ENCODE results near the gene SYNCRIP. TPM values are rescaled to one million over a fixed set of nuclear protein-coding genes. Genes with fewer than 3 reads are reported as not detected.
A peak's percentile ranks its signal among the peaks of the same experiment; 100 is the strongest.

The SYNCRIP gene
- total and polyA plus RNA-seq, 2 donors (not counting 1 experiment from before 2014, with no cell fraction given): 7.9 to 88.5 TPM

GRCh38 chr6:85670573-85670972, 27.9 kb upstream of the SYNCRIP start:
- Histone ChIP-seq H3K27me3 (replicated peaks in 1 of 4; ENCODE audit: control extremely low read depth in 1 of 4, control insufficient read depth in 3 of 4, insufficient read depth in 4 of 4, low read length in 3 of 4) (no peaks in the 10 kb centered on the region), H3K9ac (ENCODE audit: low read length) (no peak overlapping the region), H3K27ac (ENCODE audit: low read length in 2 of 2) (peak overlapping the region in 1 of 2 donors; percentile 23), H3K36me3 (replicated peaks in 1 of 2; ENCODE audit: control extremely low read depth in 1 of 2, control insufficient read depth in 1 of 2, extremely low read depth in 1 of 2, insufficient read depth in 2 of 2, low read length in 1 of 2) (peaks cover 1 to 9% of the 10 kb centered on the region in 2 experiments), H3K79me2 (ENCODE audit: control insufficient read depth, insufficient read depth, low read length) (peaks cover 16% of the 10 kb centered on the region), H3K9me3 (ENCODE audit: control extremely low read depth in 1 of 3, control insufficient read depth in 2 of 3, insufficient read depth in 1 of 3, low read length in 2 of 3) (no peaks in the 10 kb centered on the region), H3K4me1 (ENCODE audit: control insufficient read depth in 2 of 2, insufficient read depth in 2 of 2, low read length in 2 of 2) (peaks cover 16 to 23% of the 10 kb centered on the region in 2 donors), H3K4me3 (ENCODE audit: control extremely low read depth in 1 of 5, extremely low read depth in 1 of 5, insufficient read depth in 1 of 5, low read depth in 2 of 5, low read length in 4 of 5) (no peak overlapping the region), H4K20me1 (ENCODE audit: control insufficient read depth, insufficient read depth, low read length, poor library complexity, severe bottlenecking) (no peaks in the 10 kb centered on the region), H2AFZ (ENCODE audit: insufficient read depth, low read depth, low read length, poor library complexity, severe bottlenecking) (no peak overlapping the region), H3K4me2 (replicated peaks; ENCODE audit: low read depth, low read length, poor library complexity, severe bottlenecking) (no peak overlapping the region)
- no peak for DNase-seq
- POLR2A ChIA-PET: interaction anchor here (0.7 to 1.3 kb wide), 3 partner anchors 8 to 26 kb away, joined by 3 to 13 read pairs (median 12); no protein-coding TSS in a partner anchor
- WGBS (ENCODE audit: insufficient coverage): 76% methylated on average over 3 of the region's 3 CpGs
- Mint-ChIP-seq H3K27me3 (no peaks in the 10 kb centered on the region), H3K4me1 (peaks cover 42% of the 10 kb centered on the region), H3K4me3 (no peak overlapping the region), H3K27ac (no peak overlapping the region), H3K9me3 (ENCODE audit: insufficient read depth) (no peaks in the 10 kb centered on the region)
- CTCF ChIA-PET: interaction anchor here (0.6 kb wide), 1 partner anchor 30 kb away, joined by 3 read pairs; no protein-coding TSS in a partner anchor
- no peak for ATAC-seq (ENCODE audit: low read depth)
- no peak for TF ChIP-seq CTCF (IDR thresholded peaks at IDR 0.05)
- no peak for TF ChIP-seq EZH2 (IDR thresholded peaks at IDR 0.05; ENCODE audit: borderline replicate concordance, insufficient read depth, low read depth, low read length, poor library complexity, severe bottlenecking)
- intact Hi-C loops (cut with micrococcal nuclease): loop anchor here (1.0 to 10.0 kb wide), 4 partner anchors 8 to 1484 kb away; partner anchors contain the start of genes NT5E and ZNF292

- POLR2A ChIA-PET: interaction anchor here (0.7 to 1.3 kb wide), 3 partner anchors 9 to 27 kb away, joined by 3 to 12 read pairs (median 3); partner anchors contain the start of gene SYNCRIP
- Histone ChIP-seq H3K36me3 (replicated peaks in 1 of 2; ENCODE audit: control extremely low read depth in 1 of 2, control insufficient read depth in 1 of 2, extremely low read depth in 1 of 2, insufficient read depth in 2 of 2, low read length in 1 of 2) (peaks cover 1 to 7% of the 10 kb centered on the region in 2 experiments), H3K4me2 (replicated peaks; ENCODE audit: low read depth, low read length, poor library complexity, severe bottlenecking) (peak overlapping the region; percentile 34), H3K4me3 (ENCODE audit: control extremely low read depth in 1 of 5, extremely low read depth in 1 of 5, insufficient read depth in 1 of 5, low read depth in 2 of 5, low read length in 4 of 5) (no peak overlapping the region), H3K9me3 (ENCODE audit: control extremely low read depth in 1 of 3, control insufficient read depth in 2 of 3, insufficient read depth in 1 of 3, low read length in 2 of 3) (no peaks in the 10 kb centered on the region), H3K9ac (ENCODE audit: low read length) (no peak overlapping the region), H4K20me1 (ENCODE audit: control insufficient read depth, insufficient read depth, low read length, poor library complexity, severe bottlenecking) (no peaks in the 10 kb centered on the region), H3K27me3 (replicated peaks in 1 of 4; ENCODE audit: control extremely low read depth in 1 of 4, control insufficient read depth in 3 of 4, insufficient read depth in 4 of 4, low read length in 3 of 4) (no peaks in the 10 kb centered on the region), H3K27ac (ENCODE audit: low read length in 2 of 2) (peak overlapping the region; percentile 19 to 69), H3K79me2 (ENCODE audit: control insufficient read depth, insufficient read depth, low read length) (peaks cover 8% of the 10 kb centered on the region), H2AFZ (ENCODE audit: insufficient read depth, low read depth, low read length, poor library complexity, severe bottlenecking) (peak overlapping the region; percentile 43), H3K4me1 (ENCODE audit: control insufficient read depth in 2 of 2, insufficient read depth in 2 of 2, low read length in 2 of 2) (peaks cover 11 to 15% of the 10 kb centered on the region in 2 donors)
- H3K4me3 Mint-ChIP-seq: peak overlapping the region; percentile 69
- WGBS (ENCODE audit: insufficient coverage): 42% methylated on average over 2 of the region's 4 CpGs
- peaks cover 34% of the 10 kb centered on the region for H3K4me1 Mint-ChIP-seq
- no peaks in the 10 kb centered on the region for H3K9me3 Mint-ChIP-seq (ENCODE audit: insufficient read depth)
- intact Hi-C loops (cut with micrococcal nuclease): loop anchor here (1.0 to 10.0 kb wide), 4 partner anchors 9 to 1485 kb away; partner anchors contain the start of genes NT5E and ZNF292
- H3K27me3 Mint-ChIP-seq: no peaks in the 10 kb centered on the region
- peak overlapping the region; percentile 75 for H3K27ac Mint-ChIP-seq
- ATAC-seq (ENCODE audit: low read depth): peak; percentile 88
- CTCF ChIA-PET: interaction anchor here (0.6 to 1.1 kb wide), 2 partner anchors 9 to 29 kb away, joined by 3 to 8 read pairs; no protein-coding TSS in a partner anchor
- TF ChIP-seq EZH2 (IDR thresholded peaks at IDR 0.05; ENCODE audit: borderline replicate concordance, insufficient read depth, low read depth, low read length, poor library complexity, severe bottlenecking) (no peak), CTCF (IDR thresholded peaks at IDR 0.05) (no peak)
- peak; percentile 32 for DNase-seq
Observed at GRCh38 chr6:85669735-85670194, 27.1 kb upstream of the SYNCRIP start.

All from B cell (primary cell).